Small intestine (tissue), 16 donors: Measurements from ENCODE around the gene SYNC. TPM values are rescaled to one million over a fixed set of nuclear protein-coding genes. Genes with fewer than 3 reads are reported as not detected.

Experiments
- DNase-seq, 2 donors: peaks; one replicate each; pipeline versions ENCODE4 v3.0.0 to v3.0.0-alpha.2; 2013
- FAIRE-seq: peaks from 2 replicates; lab custom pipeline; 2012; peaks lifted over from hg19 to GRCh38; lab: Jason Lieb, UNC
- H3K27ac ChIP-seq, 3 donors: one replicate each; pipeline ENCODE4 v1.5.1; 2013; ENCODE audit warnings: low read length in 2 of 3, mild to moderate bottlenecking in 2 of 3, control low read depth in 1 of 3, inconsistent platforms in 1 of 3, low read depth in 1 of 3, moderate library complexity in 1 of 3
- H3K27me3 ChIP-seq, 3 donors: one replicate each; pipeline ENCODE4 v1.6.1; 2013; ENCODE audit warnings: low read length in 3 of 3, inconsistent platforms in 1 of 3; ENCODE audit not compliant: control insufficient read depth in 3 of 3, insufficient read depth in 3 of 3
- H3K36me3 ChIP-seq, 3 donors: one replicate each; pipeline ENCODE4 v1.6.1; 2013; ENCODE audit warnings: low read length in 3 of 3, inconsistent platforms in 1 of 3, low read depth in 1 of 3, mild to moderate bottlenecking in 1 of 3, moderate library complexity in 1 of 3; ENCODE audit not compliant: control insufficient read depth in 3 of 3, insufficient read depth in 2 of 3
- H3K4me1 ChIP-seq, 3 donors: one replicate each; pipeline ENCODE4 v1.6.1; 2013; ENCODE audit warnings: low read length in 2 of 3, inconsistent platforms in 1 of 3, low read depth in 1 of 3, mild to moderate bottlenecking in 1 of 3, moderate library complexity in 1 of 3; ENCODE audit not compliant: control insufficient read depth in 3 of 3, insufficient read depth in 2 of 3
- H3K4me3 ChIP-seq, 3 donors: one replicate each; pipeline ENCODE4 v1.5.1; 2013; ENCODE audit warnings: low read length in 3 of 3, control low read depth in 1 of 3, inconsistent platforms in 1 of 3, low read depth in 1 of 3, mild to moderate bottlenecking in 1 of 3, moderate library complexity in 1 of 3
- H3K9me3 ChIP-seq, 2 donors: one replicate each; pipeline ENCODE4 v1.6.1; 2013; ENCODE audit warnings: low read depth in 1 of 2, low read length in 1 of 2; ENCODE audit not compliant: control insufficient read depth in 2 of 2, insufficient read depth in 1 of 2
- WGBS, 3 donors: extraction: QIAGEN DNeasy Blood & Tissue Kit; methylation state at CpG; one replicate each; pipeline ENCODE4 v1.1.7; 2013; 5-methylcytosine and 5-hydroxymethylcytosine counted together
- long read RNA-seq, 10 donors: transcript quantifications; one replicate each; lab custom pipeline, GENCODE V29; 2026
- polyA plus RNA-seq, 4 donors: library from polyadenylated mRNA; stranded (reverse) in 3 of 4; unstranded in 1 of 4; fragments of 200-250 nt in 3 of 4; fragments of 120-200 nt in 1 of 4; gene quantifications; one replicate each; pipeline versions ENCODE4 v1.2.1 to v1.2.3, GENCODE V29; 2013
- donor health status: healthy with polysubstance abuse.
- donor health status: control.
- donor health status: control.
- donor health status: Bipolar disorder and iron deficiency.
- donor health status: healthy.

Gene SYNC
- 1 to 10 TPM; 1.0 to 4.7 (median 2.3) TPM for polyA plus RNA-seq
- long read RNA-seq, donor 1, result 0 reads
- long read RNA-seq, donor 2, result 0 reads
- long read RNA-seq, donor 3, partial matches to known transcripts, result 25 of 26 reads
- long read RNA-seq, donor 3, other reads (novel, unspliced or antisense), result 0 of 26 reads
- long read RNA-seq, donor 4, result 0 reads
- long read RNA-seq, donor 5, result 0 reads
- long read RNA-seq, donor 6, partial matches to known transcripts, result 0 of 2 reads
- long read RNA-seq, donor 6, other reads (novel, unspliced or antisense), result 0 of 2 reads
- long read RNA-seq, donor 7, result 0 reads
- long read RNA-seq, donor 8, result 0 reads
- long read RNA-seq, donor 9, result 0 reads
- long read RNA-seq, donor 10, partial matches to known transcripts, result 0 of 3 reads
- long read RNA-seq, donor 10, other reads (novel, unspliced or antisense), result 0 of 3 reads

DNA sequence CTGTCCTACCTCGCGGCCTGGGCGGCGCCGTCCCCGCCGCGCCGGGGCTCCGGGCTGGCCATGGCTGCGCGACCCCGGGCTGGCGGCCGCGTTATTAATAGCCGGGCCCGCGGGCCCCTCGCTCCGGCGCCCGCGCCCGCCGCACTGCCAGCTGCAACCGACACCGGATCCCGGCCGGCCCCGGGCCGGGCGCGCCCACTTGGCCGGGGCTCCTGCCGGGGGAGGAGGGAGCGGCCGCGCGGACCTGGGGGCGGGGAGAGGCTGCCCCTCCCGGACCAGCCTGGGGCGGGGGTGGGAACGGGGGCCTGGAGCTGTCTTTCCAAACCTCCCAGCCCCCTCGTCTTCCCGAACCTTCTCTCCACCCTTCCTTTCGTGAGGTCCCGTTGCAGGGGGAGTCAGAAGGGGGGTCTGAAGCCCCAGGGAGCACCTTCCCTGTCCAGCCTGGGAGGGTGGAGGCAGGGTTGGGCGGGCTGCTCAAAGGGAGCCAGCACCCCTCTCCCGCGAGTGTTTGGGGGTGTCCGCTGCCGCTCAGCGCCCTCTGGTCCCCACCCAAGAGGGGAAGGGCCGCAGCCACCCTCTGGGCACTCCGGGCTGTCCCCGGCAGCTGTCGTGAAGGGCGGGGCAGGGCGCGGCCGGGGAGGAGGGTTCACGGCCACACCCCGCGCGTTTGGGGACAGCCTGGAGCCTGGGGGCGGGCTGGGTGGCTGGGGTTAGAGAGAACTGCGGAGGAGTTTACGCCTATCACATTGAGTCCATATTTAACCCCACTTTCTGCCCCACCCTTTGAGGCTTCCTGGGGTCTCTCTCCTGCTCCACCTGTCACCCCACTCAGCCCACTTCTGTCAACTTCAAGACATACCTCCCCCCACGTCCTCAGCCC is at the start of gene SYNC:
Gene SYNC (minus strand): TSS at position 172 of the 880 bp plus-strand sequence. CDS start 110 bp downstream, at position 62.
- peak within 1 kb of the TSS; percentile 52 to 72 (median 62) for H3K27ac ChIP-seq
- peak within 1 kb of the TSS; percentile 34 to 56 (median 49) for H3K4me3 ChIP-seq
- peaks cover 3 to 18% (median 9%) of the 10 kb centered on the region in 3 donors for H3K4me1 ChIP-seq
- peaks cover 0 to 11% (median 7%) of the 10 kb centered on the region in 3 donors for H3K27me3 ChIP-seq
- 1% methylated on average over 25 to 70 of the region's 70 CpGs for WGBS, 3 donors
- FAIRE-seq (no peak), DNase-seq (peak; percentile 62 to 89)
- H3K9me3 ChIP-seq, result no peaks in the 10 kb centered on the region
- no peaks in the 10 kb centered on the region for H3K36me3 ChIP-seq

- no peak for FAIRE-seq
- Histone ChIP-seq H3K27me3 (no peaks in the 10 kb centered on the region), H3K36me3 (peaks cover 0 to 56% (median 8%) of the 10 kb centered on the region in 3 donors), H3K9me3 (no peaks in the 10 kb centered on the region), H3K4me1 (peaks cover 0 to 12% (median 0%) of the 10 kb centered on the region in 3 donors), H3K4me3 (no peak overlapping the region), H3K27ac (no peak overlapping the region)
- DNase-seq, result peak in 1 of 2 donors; percentile 1
- WGBS, 3 donors, result 51 to 60% (median 60%) methylated on average over 3 of the region's 3 CpGs
Measured at GRCh38 chr1:32749771-32750170, 47.2 kb upstream of the SYNC start.

GRCh38 chr1:32749332-32749731 is 46.8 kb upstream of the SYNC start:
- Histone ChIP-seq H3K4me1 (peaks cover 0 to 12% (median 0%) of the 10 kb centered on the region in 3 donors), H3K27ac (no peak overlapping the region), H3K36me3 (peaks cover 0 to 60% (median 8%) of the 10 kb centered on the region in 3 donors), H3K9me3 (no peaks in the 10 kb centered on the region), H3K27me3 (no peaks in the 10 kb centered on the region), H3K4me3 (no peak overlapping the region)
- peak in 1 of 2 donors; percentile 1 for DNase-seq
- FAIRE-seq, result no peak
- 80 to 87% (median 82%) methylated on average over 4 of the region's 4 CpGs for WGBS, 3 donors

GRCh38 chr1:32748926-32749325 is 46.4 kb upstream of the SYNC start:
- peak in 1 of 2 donors; percentile 0 for DNase-seq
- H3K27ac ChIP-seq, result no peak overlapping the region

DNA sequence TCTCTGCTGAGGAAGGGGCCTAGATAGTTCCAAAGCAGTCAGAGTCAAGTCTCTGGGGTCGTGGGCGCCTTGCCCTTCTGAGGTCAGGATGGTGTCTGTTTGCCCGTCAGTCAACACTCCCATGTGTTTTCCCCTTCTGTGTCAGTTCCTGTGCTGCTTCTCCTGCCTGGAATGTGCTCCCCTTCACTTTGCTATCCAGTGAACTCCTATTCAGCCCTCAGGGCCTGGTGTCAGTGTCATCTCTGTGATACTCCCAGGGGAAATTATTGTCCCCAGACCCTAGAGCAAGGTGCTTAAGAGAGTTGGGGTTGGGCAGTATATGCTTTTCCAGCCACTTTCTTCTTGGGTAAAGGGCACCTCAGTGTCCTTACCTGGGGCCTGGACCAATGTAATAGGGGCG is 45.8 kb upstream of the SYNC start:
- no peaks in the 10 kb centered on the region for H3K27me3 ChIP-seq
- peaks cover 0 to 66% (median 8%) of the 10 kb centered on the region in 3 donors for H3K36me3 ChIP-seq
- no peaks in the 10 kb centered on the region for H3K9me3 ChIP-seq
- WGBS, 3 donors, result 87 to 94% (median 87%) methylated on average over 4 of the region's 4 CpGs
- DNase-seq, result peak in 1 of 2 donors; percentile 0
- no peak overlapping the region for H3K4me3 ChIP-seq
- FAIRE-seq, result no peak
- no peak overlapping the region for H3K27ac ChIP-seq
- H3K4me1 ChIP-seq, result peaks cover 0 to 16% (median 0%) of the 10 kb centered on the region in 3 donors

More at GRCh38 chr1:32748926-32749325, 46.4 kb upstream of the SYNC start:
- Histone ChIP-seq H3K4me1 (peaks cover 0 to 13% (median 0%) of the 10 kb centered on the region in 3 donors), H3K36me3 (peaks cover 0 to 60% (median 8%) of the 10 kb centered on the region in 3 donors), H3K9me3 (no peaks in the 10 kb centered on the region), H3K27me3 (no peaks in the 10 kb centered on the region), H3K4me3 (no peak overlapping the region)
- no peak for FAIRE-seq
- WGBS, 3 donors, result 77 to 81% (median 78%) methylated on average over 8 of the region's 8 CpGs

DNA sequence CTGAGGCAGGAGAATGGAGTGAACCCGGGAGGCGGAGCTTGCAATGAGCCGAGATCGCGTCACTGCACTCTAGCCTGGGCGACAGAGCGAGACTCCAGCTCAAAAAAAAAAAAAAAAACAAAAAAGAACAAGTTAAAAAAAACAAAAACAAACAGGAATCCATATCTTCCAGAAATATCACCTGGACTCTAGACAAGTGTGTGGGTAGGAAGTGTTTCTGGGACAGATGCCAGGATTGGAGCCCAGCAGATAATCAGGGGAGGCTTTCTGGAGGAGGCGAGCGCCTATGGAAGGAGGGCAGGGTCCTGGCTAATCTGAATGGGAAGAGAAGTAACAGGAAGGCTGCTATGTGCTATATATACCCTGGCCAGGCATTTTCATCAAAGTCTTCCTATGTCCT is 43.6 kb upstream of the SYNC start:
- DNase-seq (peak; percentile 1 to 61), FAIRE-seq (no peak)
- WGBS, 3 donors, result 30 to 61% (median 50%) methylated on average over 9 of the region's 9 CpGs
- H3K4me3 ChIP-seq, result no peak overlapping the region
- no peak overlapping the region for H3K27ac ChIP-seq
- peaks cover 0 to 58% (median 8%) of the 10 kb centered on the region in 3 donors for H3K36me3 ChIP-seq
- H3K4me1 ChIP-seq, result peaks cover 0 to 21% (median under 1%) of the 10 kb centered on the region in 3 donors
- H3K27me3 ChIP-seq, result no peaks in the 10 kb centered on the region
- H3K9me3 ChIP-seq, result no peaks in the 10 kb centered on the region

DNA sequence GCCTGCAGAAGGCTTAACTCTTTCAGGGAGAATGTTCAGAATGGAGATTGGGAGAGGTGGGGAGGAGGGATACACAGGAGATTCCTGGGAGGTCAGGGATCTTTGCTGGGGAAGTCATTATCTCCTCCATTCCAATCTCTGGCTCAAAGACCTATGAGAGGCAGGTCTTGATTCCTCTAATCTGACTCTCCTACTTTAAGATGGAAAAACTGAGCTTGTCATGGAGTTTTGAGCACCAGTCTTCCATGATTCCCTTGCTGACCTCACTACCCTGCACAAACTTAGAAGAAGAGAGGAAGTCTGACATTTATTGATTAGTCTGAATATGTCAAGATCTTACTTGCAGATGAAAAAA is 41.5 kb upstream of the SYNC start:
- Histone ChIP-seq H3K27ac (peak overlapping the region; percentile 94 to 99 (median 98)), H3K36me3 (peaks cover 0 to 45% (median 1%) of the 10 kb centered on the region in 3 donors), H3K4me3 (peak overlapping the region in 1 of 3 donors; percentile 95), H3K27me3 (no peaks in the 10 kb centered on the region), H3K9me3 (no peaks in the 10 kb centered on the region), H3K4me1 (peaks cover 0 to 30% (median 2%) of the 10 kb centered on the region in 3 donors)
- no peak for DNase-seq
- FAIRE-seq, result no peak
